ENCODE measurements around the gene YAP1. TPM values are rescaled to one million over a fixed set of nuclear protein-coding genes. Genes with fewer than 3 reads are reported as not detected.

YAP1 gene
- total and polyA plus RNA-seq, 4 donors = 3.7 to 65.6 (median 18.3) TPM

DNA sequence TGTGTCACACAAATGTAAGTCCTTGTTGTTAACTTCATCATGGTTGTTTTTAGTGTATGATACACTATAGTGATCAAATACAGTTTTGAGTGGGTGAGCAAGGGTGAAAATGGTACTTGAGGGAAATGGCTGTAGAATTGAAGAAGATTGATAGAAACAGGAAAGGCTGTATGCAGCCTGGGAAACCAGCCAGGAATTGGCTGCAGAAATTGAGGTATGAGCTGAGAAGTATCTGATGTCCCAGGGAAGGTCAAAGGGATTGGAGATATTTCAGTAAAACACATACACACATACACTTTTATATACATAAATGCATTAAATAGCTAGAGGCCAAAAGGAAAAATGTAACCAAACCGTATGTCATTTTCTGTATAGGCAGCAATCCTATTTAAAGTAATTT, 13.1 kb upstream of the YAP1 start:
- no peaks in the 10 kb centered on the region for H3K27me3 ChIP-seq (ENCODE audit: control insufficient read depth in 4 of 4, insufficient read depth in 4 of 4, low read length in 3 of 4)
- TF ChIP-seq RXRA (IDR thresholded peaks at IDR 0.05) (no peak), NR2F2 (IDR thresholded peaks at IDR 0.05) (no peak), SP1 (IDR thresholded peaks at IDR 0.05) (no peak), HNF4G (IDR thresholded peaks at IDR 0.05) (no peak), TAF1 (conservative IDR thresholded peaks at IDR 0.05) (no peak), YY1 (IDR thresholded peaks at IDR 0.05) (no peak), CTCF (IDR thresholded peaks at IDR 0.05; ENCODE audit: low read depth, low read length, missing input control) (no peak), JUND (IDR thresholded peaks at IDR 0.05) (no peak), HNF4A (conservative IDR thresholded peaks at IDR 0.05) (no peak), EGR1 (IDR thresholded peaks at IDR 0.05; ENCODE audit: low read depth in 2 of 2) (no peak), GABPA (IDR thresholded peaks at IDR 0.05 in 1 of 2, conservative IDR thresholded peaks at IDR 0.05 in 1 of 2) (no peak), FOXA1 (IDR thresholded peaks at IDR 0.05) (no peak), RAD21 (IDR thresholded peaks at IDR 0.05) (no peak), ATF3 (IDR thresholded peaks at IDR 0.05) (no peak)
- TF ChIP-seq, protein P1, sequence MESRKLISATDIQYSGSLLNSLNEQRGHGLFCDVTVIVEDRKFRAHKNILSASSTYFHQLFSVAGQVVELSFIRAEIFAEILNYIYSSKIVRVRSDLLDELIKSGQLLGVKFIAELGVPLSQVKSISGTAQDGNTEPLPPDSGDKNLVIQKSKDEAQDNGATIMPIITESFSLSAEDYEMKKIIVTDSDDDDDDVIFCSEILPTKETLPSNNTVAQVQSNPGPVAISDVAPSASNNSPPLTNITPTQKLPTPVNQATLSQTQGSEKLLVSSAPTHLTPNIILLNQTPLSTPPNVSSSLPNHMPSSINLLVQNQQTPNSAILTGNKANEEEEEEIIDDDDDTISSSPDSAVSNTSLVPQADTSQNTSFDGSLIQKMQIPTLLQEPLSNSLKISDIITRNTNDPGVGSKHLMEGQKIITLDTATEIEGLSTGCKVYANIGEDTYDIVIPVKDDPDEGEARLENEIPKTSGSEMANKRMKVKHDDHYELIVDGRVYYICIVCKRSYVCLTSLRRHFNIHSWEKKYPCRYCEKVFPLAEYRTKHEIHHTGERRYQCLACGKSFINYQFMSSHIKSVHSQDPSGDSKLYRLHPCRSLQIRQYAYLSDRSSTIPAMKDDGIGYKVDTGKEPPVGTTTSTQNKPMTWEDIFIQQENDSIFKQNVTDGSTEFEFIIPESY (IDR thresholded peaks at IDR 0.05) = no peak
- TF ChIP-seq, protein P2, sequence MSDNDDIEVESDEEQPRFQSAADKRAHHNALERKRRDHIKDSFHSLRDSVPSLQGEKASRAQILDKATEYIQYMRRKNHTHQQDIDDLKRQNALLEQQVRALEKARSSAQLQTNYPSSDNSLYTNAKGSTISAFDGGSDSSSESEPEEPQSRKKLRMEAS (IDR thresholded peaks at IDR 0.05) = no peak
- TF ChIP-seq, protein P3, sequence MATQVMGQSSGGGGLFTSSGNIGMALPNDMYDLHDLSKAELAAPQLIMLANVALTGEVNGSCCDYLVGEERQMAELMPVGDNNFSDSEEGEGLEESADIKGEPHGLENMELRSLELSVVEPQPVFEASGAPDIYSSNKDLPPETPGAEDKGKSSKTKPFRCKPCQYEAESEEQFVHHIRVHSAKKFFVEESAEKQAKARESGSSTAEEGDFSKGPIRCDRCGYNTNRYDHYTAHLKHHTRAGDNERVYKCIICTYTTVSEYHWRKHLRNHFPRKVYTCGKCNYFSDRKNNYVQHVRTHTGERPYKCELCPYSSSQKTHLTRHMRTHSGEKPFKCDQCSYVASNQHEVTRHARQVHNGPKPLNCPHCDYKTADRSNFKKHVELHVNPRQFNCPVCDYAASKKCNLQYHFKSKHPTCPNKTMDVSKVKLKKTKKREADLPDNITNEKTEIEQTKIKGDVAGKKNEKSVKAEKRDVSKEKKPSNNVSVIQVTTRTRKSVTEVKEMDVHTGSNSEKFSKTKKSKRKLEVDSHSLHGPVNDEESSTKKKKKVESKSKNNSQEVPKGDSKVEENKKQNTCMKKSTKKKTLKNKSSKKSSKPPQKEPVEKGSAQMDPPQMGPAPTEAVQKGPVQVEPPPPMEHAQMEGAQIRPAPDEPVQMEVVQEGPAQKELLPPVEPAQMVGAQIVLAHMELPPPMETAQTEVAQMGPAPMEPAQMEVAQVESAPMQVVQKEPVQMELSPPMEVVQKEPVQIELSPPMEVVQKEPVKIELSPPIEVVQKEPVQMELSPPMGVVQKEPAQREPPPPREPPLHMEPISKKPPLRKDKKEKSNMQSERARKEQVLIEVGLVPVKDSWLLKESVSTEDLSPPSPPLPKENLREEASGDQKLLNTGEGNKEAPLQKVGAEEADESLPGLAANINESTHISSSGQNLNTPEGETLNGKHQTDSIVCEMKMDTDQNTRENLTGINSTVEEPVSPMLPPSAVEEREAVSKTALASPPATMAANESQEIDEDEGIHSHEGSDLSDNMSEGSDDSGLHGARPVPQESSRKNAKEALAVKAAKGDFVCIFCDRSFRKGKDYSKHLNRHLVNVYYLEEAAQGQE (IDR thresholded peaks at IDR 0.05) = no peak
- no peaks in the 10 kb centered on the region for H3K9me3 ChIP-seq (ENCODE audit: control insufficient read depth in 4 of 4, low read length in 3 of 4)
- no peak for DNase-seq (ENCODE audit: low spot score)
- H3K9ac ChIP-seq (ENCODE audit: low read depth in 1 of 2, low read length in 2 of 2) = no peak overlapping the region
- H3K4me3 ChIP-seq (ENCODE audit: low read depth in 1 of 3, low read length in 3 of 3) = no peak overlapping the region
- WGBS = 88% methylated on average over 1 of the region's 1 CpG
- no peak overlapping the region for H3K27ac ChIP-seq (ENCODE audit: low read depth in 1 of 2, low read length in 2 of 2)
- no peaks in the 10 kb centered on the region for H3K36me3 ChIP-seq (ENCODE audit: control insufficient read depth in 4 of 4, insufficient read depth in 3 of 4, low read depth in 1 of 4, low read length in 3 of 4)
- H3K4me1 ChIP-seq (ENCODE audit: control insufficient read depth in 4 of 4, insufficient read depth in 4 of 4, low read length in 3 of 4) = no peaks in the 10 kb centered on the region

DNA sequence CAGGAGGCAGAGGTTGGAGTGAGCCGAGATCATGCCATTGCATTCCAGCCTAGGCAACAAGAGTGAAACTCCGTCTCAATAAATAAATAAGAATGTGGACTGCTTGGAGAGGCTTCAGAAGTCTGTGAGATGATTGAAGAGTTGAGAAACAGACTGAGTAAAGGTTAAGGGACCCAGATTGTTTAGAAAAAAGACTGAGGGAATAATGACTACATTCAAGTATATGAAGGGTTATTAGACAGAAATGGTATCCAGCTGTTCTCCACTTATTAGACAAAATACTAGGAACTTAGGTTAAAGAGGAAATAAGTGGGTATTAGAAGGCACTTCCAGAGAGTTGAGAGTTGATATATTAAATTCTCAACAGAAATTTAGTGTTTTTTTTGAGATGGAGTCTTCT, 10.5 kb upstream of the YAP1 start:
- no peak overlapping the region for H3K4me3 ChIP-seq (ENCODE audit: low read depth in 1 of 3, low read length in 3 of 3)
- no peak overlapping the region for H3K27ac ChIP-seq (ENCODE audit: low read depth in 1 of 2, low read length in 2 of 2)
- TF ChIP-seq HNF4G (IDR thresholded peaks at IDR 0.05) (no peak), RAD21 (IDR thresholded peaks at IDR 0.05) (no peak), FOXA1 (IDR thresholded peaks at IDR 0.05) (no peak), TAF1 (conservative IDR thresholded peaks at IDR 0.05) (no peak), NR2F2 (IDR thresholded peaks at IDR 0.05) (no peak), FOXA2 (IDR thresholded peaks at IDR 0.05) (no peak), SP1 (IDR thresholded peaks at IDR 0.05) (no peak), GABPA (IDR thresholded peaks at IDR 0.05 in 1 of 2, conservative IDR thresholded peaks at IDR 0.05 in 1 of 2) (no peak), JUND (IDR thresholded peaks at IDR 0.05) (no peak), HNF4A (conservative IDR thresholded peaks at IDR 0.05) (no peak)
- TF ChIP-seq, protein P3 (IDR thresholded peaks at IDR 0.05) = no peak
- TF ChIP-seq, protein P2 (IDR thresholded peaks at IDR 0.05) = no peak
- no peak overlapping the region for H3K9ac ChIP-seq (ENCODE audit: low read depth in 1 of 2, low read length in 2 of 2)
- 96% methylated on average over 2 of the region's 2 CpGs for WGBS
- no peak for DNase-seq (ENCODE audit: low spot score)
- no peaks in the 10 kb centered on the region for H3K4me1 ChIP-seq (ENCODE audit: control insufficient read depth in 4 of 4, insufficient read depth in 4 of 4, low read length in 3 of 4)
- no peaks in the 10 kb centered on the region for H3K27me3 ChIP-seq (ENCODE audit: control insufficient read depth in 4 of 4, insufficient read depth in 4 of 4, low read length in 3 of 4)
- H3K36me3 ChIP-seq (ENCODE audit: control insufficient read depth in 4 of 4, insufficient read depth in 3 of 4, low read depth in 1 of 4, low read length in 3 of 4) = no peaks in the 10 kb centered on the region
- H3K9me3 ChIP-seq (ENCODE audit: control insufficient read depth in 4 of 4, low read length in 3 of 4) = no peaks in the 10 kb centered on the region

All from liver (tissue), 9 donors.